Measurements from ENCODE around the gene CDK2. TPM values are rescaled to one million over a fixed set of nuclear protein-coding genes. Genes with fewer than 3 reads are reported as not detected.

Gene CDK2
- polyA plus RNA-seq, 1 donor (not counting 4 experiments of a cell fraction or from before 2014, with no cell fraction given): 49.3 TPM

- Histone ChIP-seq H3K27me3 (ENCODE audit: control insufficient read depth, extremely low read depth, insufficient read depth, low read length) (no peaks in the 10 kb centered on the region), H3K4me2 (ENCODE audit: control insufficient read depth, extremely low read depth, insufficient read depth, low read depth, low read length) (no peak overlapping the region), H3K79me2 (ENCODE audit: control insufficient read depth, insufficient read depth, low read length) (peaks cover 21% of the 10 kb centered on the region), H3K4me1 (ENCODE audit: control insufficient read depth, extremely low read depth, insufficient read depth, low read length) (no peaks in the 10 kb centered on the region), H3K27ac (ENCODE audit: control insufficient read depth, insufficient read depth, low read length) (no peak overlapping the region), H2AFZ (ENCODE audit: control insufficient read depth, low read length) (no peak overlapping the region), H3K9me1 (ENCODE audit: control insufficient read depth, extremely low read depth, insufficient read depth, low read length) (no peaks in the 10 kb centered on the region), H3K36me3 (ENCODE audit: control insufficient read depth in 2 of 2, extremely low read depth in 1 of 2, insufficient read depth in 2 of 2, low read length in 2 of 2) (peaks cover 17 to 21% of the 10 kb centered on the region in 2 experiments), H3K9ac (ENCODE audit: control insufficient read depth, extremely low read depth, insufficient read depth, low read length) (no peak overlapping the region), H3K9me3 (ENCODE audit: control insufficient read depth, low read depth, low read length) (no peaks in the 10 kb centered on the region), H4K20me1 (ENCODE audit: control insufficient read depth, extremely low read depth, insufficient read depth, low read length) (no peaks in the 10 kb centered on the region), H3K4me3 (ENCODE audit: control insufficient read depth in 2 of 3, extremely low read depth in 1 of 3, insufficient read depth in 2 of 3, low read depth in 1 of 3, low read length in 3 of 3) (no peak overlapping the region)
- no peak for DNase-seq (ENCODE audit: low read depth, low spot score)
- FAIRE-seq: no peak
- dilution Hi-C loops (cut with MboI; ENCODE audit: extremely low pct_ligation_motif_present, low sequenced_read_pairs): no loop called here
- no peak for TF ChIP-seq EZH2 (IDR thresholded peaks at IDR 0.05; ENCODE audit: low read length)
- no peak for TF ChIP-seq CTCF (optimal IDR thresholded peaks at IDR 0.05 in 1 of 3, IDR thresholded peaks at IDR 0.05 in 1 of 3, conservative IDR thresholded peaks at IDR 0.05 in 1 of 3; ENCODE audit: extremely low read depth in 1 of 3, insufficient read depth in 2 of 3, low read length in 3 of 3)
Observed at GRCh38 chr12:55983232-55983842, 16.7 kb downstream of the CDK2 start.

GRCh38 chr12:55984861-55985260 is 18.2 kb downstream of the CDK2 start:
- H3K9me1 ChIP-seq (ENCODE audit: control insufficient read depth, extremely low read depth, insufficient read depth, low read length): no peaks in the 10 kb centered on the region
- no peak for FAIRE-seq

More at GRCh38 chr12:55984861-55985260, 18.2 kb downstream of the CDK2 start:
- Histone ChIP-seq H4K20me1 (ENCODE audit: control insufficient read depth, extremely low read depth, insufficient read depth, low read length) (no peaks in the 10 kb centered on the region), H2AFZ (ENCODE audit: control insufficient read depth, low read length) (no peak overlapping the region), H3K27me3 (ENCODE audit: control insufficient read depth, extremely low read depth, insufficient read depth, low read length) (no peaks in the 10 kb centered on the region), H3K9me3 (ENCODE audit: control insufficient read depth, low read depth, low read length) (no peaks in the 10 kb centered on the region), H3K4me3 (ENCODE audit: control insufficient read depth in 2 of 3, extremely low read depth in 1 of 3, insufficient read depth in 2 of 3, low read depth in 1 of 3, low read length in 3 of 3) (no peak overlapping the region), H3K79me2 (ENCODE audit: control insufficient read depth, insufficient read depth, low read length) (peaks cover 12% of the 10 kb centered on the region), H3K9ac (ENCODE audit: control insufficient read depth, extremely low read depth, insufficient read depth, low read length) (no peak overlapping the region), H3K27ac (ENCODE audit: control insufficient read depth, insufficient read depth, low read length) (no peak overlapping the region), H3K4me1 (ENCODE audit: control insufficient read depth, extremely low read depth, insufficient read depth, low read length) (no peaks in the 10 kb centered on the region), H3K36me3 (ENCODE audit: control insufficient read depth in 2 of 2, extremely low read depth in 1 of 2, insufficient read depth in 2 of 2, low read length in 2 of 2) (peaks cover 24% of the 10 kb centered on the region in 2 experiments), H3K4me2 (ENCODE audit: control insufficient read depth, extremely low read depth, insufficient read depth, low read depth, low read length) (no peak overlapping the region)
- no peak for DNase-seq (ENCODE audit: low read depth, low spot score)
- dilution Hi-C loops (cut with MboI; ENCODE audit: extremely low pct_ligation_motif_present, low sequenced_read_pairs): no loop called here
- TF ChIP-seq EZH2 (IDR thresholded peaks at IDR 0.05; ENCODE audit: low read length): no peak
- TF ChIP-seq CTCF (optimal IDR thresholded peaks at IDR 0.05 in 1 of 3, IDR thresholded peaks at IDR 0.05 in 1 of 3, conservative IDR thresholded peaks at IDR 0.05 in 1 of 3; ENCODE audit: extremely low read depth in 1 of 3, insufficient read depth in 2 of 3, low read length in 3 of 3): no peak

All from keratinocyte (primary cell).